Bronchial epithelial cell (primary cell): Measurements from ENCODE around the gene ENPP6. TPM values are rescaled to one million over a fixed set of nuclear protein-coding genes. Genes with fewer than 3 reads are reported as not detected.
A peak's percentile ranks its signal among the peaks of the same experiment; 100 is the strongest.

Experiments
- DNase-seq: peaks from one replicate; pipeline ENCODE4 v3.0.0-alpha.2; 2010; ENCODE audit warnings: low read depth
- FAIRE-seq: peaks from 2 replicates; lab custom pipeline; 2011; peaks lifted over from hg19 to GRCh38; lab: Jason Lieb, UNC
- H3K27me3 ChIP-seq: 2 replicates; pipeline ENCODE4 v1.5.1; 2011; ENCODE audit warnings: low read length; ENCODE audit not compliant: control insufficient read depth, insufficient read depth
- H3K36me3 ChIP-seq: 2 replicates; pipeline ENCODE4 v1.5.1; 2011; ENCODE audit warnings: low read length; ENCODE audit not compliant: control insufficient read depth, insufficient read depth
- H3K4me3 ChIP-seq: 2 replicates; pipeline ENCODE4 v1.5.1; 2011; ENCODE audit warnings: mild to moderate bottlenecking, low read depth, low read length, control low read depth
- CTCF ChIP-seq: IDR thresholded peaks from 2 replicates; pipeline ENCODE4 v1.5.1; 2011; ENCODE audit warnings: mild to moderate bottlenecking, moderate library complexity, low read length, control low read depth, inconsistent platforms; ENCODE audit not compliant: insufficient read depth, severe bottlenecking
- total RNA-seq: library from RNA; depleted of rRNA; stranded (reverse); fragments of >200 nt; gene quantifications from 2 replicates; pipeline ENCODE4 v1.2.1, GENCODE V29; 2014

Gene ENPP6
- total RNA-seq, 1 donor from 2014 or later = not detected

DNA sequence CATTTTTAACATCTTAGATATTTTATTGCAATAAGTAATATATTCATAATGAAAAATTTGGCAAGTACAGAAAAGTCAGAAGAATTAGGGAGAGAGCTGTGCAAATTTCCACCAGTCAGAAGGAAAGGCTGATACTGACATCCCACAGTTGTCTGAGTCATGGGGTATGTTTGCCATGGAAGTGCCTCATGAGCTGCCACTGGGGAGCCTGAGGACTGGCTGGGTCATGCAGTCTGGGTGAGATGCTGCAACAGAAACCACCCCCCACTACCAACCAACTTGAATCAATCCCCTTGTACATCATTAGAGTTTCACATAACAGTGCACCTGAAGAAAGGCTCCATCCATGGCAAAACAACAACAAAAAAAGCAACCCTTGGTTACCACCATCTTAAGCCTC, 45.2 kb upstream of the ENPP6 start:
- no peak for FAIRE-seq
- Histone ChIP-seq H3K4me3 (no peak overlapping the region), H3K27me3 (no peaks in the 10 kb centered on the region), H3K36me3 (no peaks in the 10 kb centered on the region)
- DNase-seq = peak; percentile 67
- no peak for TF ChIP-seq CTCF

GRCh38 chr4:184261246-184261645, 43.6 kb upstream of the ENPP6 start:
- no peak for TF ChIP-seq CTCF
- no peak overlapping the region for H3K4me3 ChIP-seq
- DNase-seq (no peak), FAIRE-seq (no peak)
- no peaks in the 10 kb centered on the region for H3K36me3 ChIP-seq
- no peaks in the 10 kb centered on the region for H3K27me3 ChIP-seq

DNA sequence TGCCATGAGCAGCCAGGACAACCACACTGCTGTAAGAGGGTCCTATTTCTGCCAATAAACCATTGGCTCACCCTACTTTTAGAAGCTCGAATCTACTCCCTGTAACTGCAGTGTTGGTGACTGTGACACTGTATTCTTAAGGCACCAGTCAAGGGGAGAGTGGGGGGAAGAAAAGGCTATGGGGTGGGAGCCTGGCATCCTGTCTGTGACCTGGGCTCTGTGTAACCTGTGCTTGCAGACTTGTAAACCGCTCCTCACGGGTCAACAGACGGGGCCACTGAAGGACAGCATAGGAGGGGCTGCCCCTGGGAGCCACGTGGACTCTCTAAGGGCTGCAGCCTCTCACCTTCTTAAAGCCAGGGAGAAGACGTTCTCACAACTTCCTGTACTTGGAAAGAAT, 42.2 kb upstream of the ENPP6 start:
- Histone ChIP-seq H3K36me3 (no peaks in the 10 kb centered on the region), H3K27me3 (no peaks in the 10 kb centered on the region), H3K4me3 (no peak overlapping the region)
- FAIRE-seq (no peak), DNase-seq (no peak)
- no peak for TF ChIP-seq CTCF

GRCh38 chr4:184259081-184259480, 41.4 kb upstream of the ENPP6 start:
- no peak overlapping the region for H3K4me3 ChIP-seq
- no peaks in the 10 kb centered on the region for H3K27me3 ChIP-seq
- no peaks in the 10 kb centered on the region for H3K36me3 ChIP-seq
- no peak for FAIRE-seq
- TF ChIP-seq CTCF = no peak
- no peak for DNase-seq

- TF ChIP-seq CTCF = no peak
- no peaks in the 10 kb centered on the region for H3K27me3 ChIP-seq
- H3K36me3 ChIP-seq = no peaks in the 10 kb centered on the region
- DNase-seq (no peak), FAIRE-seq (no peak)
- no peak overlapping the region for H3K4me3 ChIP-seq
These were observed 38.4 kb upstream of the ENPP6 start for GRCh38 chr4:184255871-184256642.

DNA sequence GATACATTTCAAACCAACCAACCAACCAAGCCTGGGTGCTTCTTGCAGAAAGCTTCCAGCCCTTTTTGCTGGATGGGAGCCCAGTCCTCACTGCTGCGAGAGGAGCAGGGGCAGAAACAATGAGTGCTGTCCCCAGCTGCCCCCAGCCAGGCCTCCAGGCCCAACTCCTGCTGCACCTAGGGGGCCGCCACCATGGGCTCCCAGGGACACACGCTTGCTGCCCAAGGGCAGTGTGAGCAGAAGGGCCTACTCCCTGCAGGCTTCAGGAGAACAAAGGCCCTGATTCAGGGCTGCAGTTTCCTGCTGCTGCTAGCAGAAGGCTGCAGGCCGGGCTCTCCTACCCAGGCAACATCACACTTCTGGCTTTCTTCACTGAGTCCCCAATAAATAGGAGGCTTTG, 37.7 kb upstream of the ENPP6 start:
- no peaks in the 10 kb centered on the region for H3K27me3 ChIP-seq
- no peak for FAIRE-seq
- H3K36me3 ChIP-seq = no peaks in the 10 kb centered on the region
- no peak overlapping the region for H3K4me3 ChIP-seq
- DNase-seq = no peak
- no peak for TF ChIP-seq CTCF
